GM08714 (cell line): Measurements from ENCODE around the gene HOMEZ.
"Not testable (repeated sequence)": the region's sequence is repeated elsewhere in the genome, so short reads cannot be mapped to it uniquely, and the experiment has no call there.

Source experiments
- H3K4me3 ChIP-seq: fragments of 200-500 bp; sonication (Bioruptor generic); 2 replicates; pipeline ENCODE4 v1.5.1; 2014; ENCODE audit warnings: mild to moderate bottlenecking, low read length, inconsistent platforms
- ZNF274 ChIP-seq: IDR thresholded peaks from 2 replicates; pipeline ENCODE4 v1.6.1; 2012; ENCODE audit warnings: mild to moderate bottlenecking, low read depth, low read length

Gene HOMEZ

DNA sequence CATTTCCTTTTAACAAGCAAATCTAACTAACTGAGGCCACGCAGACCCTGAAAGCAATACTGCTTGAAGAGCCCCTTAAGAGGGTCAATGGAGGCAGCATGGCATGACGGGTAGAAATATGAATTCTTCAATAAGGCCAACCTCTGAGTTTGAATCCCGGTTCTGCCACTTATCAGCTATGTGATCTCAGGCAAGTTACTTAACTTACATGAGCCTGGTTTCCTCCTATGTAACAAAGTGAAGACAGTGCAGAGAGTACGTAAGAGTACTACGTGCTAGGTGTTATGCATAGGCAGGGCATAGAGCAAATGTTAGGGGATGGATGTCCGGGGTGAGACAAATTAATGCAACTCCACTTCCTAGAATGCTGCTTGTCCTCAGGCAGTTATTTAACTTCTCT is 4.7 kb downstream of the HOMEZ start:
- no peak overlapping the region for H3K4me3 ChIP-seq
- no peak for TF ChIP-seq ZNF274

DNA sequence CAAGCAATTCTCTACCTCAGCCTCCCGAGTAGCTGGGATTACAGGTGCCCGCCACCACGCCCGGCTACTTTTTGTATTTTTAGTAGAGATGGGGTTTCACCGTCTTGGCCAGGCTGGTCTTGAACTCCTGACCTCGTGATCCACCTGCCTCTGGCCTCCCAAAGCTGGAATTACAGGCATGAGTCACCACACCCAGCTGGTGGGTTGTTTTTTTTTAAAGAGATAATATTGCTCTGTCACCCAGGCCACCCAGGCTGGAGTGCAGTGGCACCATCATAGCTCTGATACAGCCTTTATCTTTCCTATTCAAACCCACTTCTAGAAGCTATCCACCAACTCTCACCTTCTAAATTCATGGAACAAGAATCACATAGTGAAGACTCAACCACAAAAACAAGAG is 8.0 kb downstream of the HOMEZ start:
- not testable (repeated sequence) for H3K4me3 ChIP-seq

DNA sequence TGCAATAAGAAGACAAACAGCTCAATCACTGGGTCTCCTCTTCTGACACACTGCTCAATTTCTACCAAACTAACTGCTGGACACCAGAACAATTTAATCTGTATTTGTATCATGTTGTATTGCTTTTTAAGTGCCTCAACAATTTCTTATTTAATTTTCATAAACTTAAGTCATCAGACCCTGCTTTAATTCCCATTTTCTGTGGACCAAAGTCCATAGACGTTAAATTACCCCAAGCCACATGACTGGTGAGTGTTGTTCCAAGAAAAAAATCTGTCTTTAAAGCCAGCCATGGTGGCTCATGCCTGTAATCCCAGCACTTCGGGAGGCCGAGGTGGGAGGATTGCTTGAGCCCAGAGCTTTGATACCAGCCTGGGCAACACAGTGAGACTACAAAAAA is 8.7 kb downstream of the HOMEZ start:
- TF ChIP-seq ZNF274, result no peak
- no peak overlapping the region for H3K4me3 ChIP-seq

DNA sequence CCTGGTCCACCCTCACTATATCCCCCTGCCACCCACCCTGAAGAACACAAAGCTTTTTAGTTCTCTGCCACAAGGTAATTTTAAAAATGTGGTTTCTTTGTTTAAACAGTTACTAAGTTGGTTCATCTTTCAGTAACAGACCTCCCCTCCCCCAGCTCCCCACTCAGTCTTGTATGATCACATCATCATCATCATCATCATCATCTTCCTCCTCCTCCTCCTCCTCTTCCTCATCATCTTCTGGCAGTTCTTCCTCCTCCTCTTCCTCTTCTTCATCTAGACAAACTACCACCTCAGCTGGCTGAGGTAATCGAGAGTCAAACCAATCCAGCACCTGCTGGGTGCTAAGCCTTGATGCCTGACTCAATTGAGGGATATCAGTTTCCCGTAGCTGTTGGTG is 10.5 kb downstream of the HOMEZ start:
- TF ChIP-seq ZNF274, result no peak

DNA sequence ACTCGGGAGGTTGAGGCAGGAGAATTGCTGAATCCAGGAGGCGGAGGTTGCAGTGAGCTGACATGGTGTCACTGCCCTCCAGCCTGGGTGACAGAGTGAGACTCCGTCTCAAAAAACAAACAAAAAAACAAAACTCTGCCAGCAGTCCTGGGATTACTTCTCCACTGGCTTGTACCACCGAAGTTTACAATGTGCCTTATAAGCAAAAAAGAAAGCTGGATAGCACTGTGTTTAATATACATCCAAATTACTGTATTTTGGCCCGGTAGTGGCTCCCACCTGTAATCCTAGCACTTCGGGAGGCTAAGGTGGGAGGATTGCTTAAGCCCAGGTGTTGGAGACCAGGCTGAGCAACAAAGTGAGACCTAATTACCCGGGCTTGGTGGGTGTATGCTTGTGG is 16.7 kb downstream of the HOMEZ start:
- no peak for TF ChIP-seq ZNF274
- no peak overlapping the region for H3K4me3 ChIP-seq

More for the DNA sequence above, 10.5 kb downstream of the HOMEZ start:
- H3K4me3 ChIP-seq, result no peak overlapping the region

DNA sequence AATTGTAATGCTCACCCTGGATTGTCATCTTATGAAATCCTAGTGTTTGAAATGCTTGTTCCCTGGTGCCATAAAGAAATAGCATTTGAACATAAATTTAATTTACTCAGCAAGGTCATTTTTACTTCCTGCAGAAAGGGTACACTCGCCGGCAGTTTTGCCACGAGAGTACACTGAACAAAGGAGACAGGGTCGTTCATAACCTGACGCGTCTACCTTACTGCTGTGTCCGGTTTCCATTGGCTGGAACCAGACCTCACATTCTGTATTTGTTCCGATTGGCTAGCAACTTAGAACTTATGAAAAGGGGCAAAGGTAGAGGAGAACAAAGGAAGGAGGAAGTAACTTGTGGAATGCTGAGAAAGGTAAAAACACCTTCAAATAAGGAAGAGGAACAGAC is 25.1 kb downstream of the HOMEZ start:
- not testable (repeated sequence) for H3K4me3 ChIP-seq

DNA sequence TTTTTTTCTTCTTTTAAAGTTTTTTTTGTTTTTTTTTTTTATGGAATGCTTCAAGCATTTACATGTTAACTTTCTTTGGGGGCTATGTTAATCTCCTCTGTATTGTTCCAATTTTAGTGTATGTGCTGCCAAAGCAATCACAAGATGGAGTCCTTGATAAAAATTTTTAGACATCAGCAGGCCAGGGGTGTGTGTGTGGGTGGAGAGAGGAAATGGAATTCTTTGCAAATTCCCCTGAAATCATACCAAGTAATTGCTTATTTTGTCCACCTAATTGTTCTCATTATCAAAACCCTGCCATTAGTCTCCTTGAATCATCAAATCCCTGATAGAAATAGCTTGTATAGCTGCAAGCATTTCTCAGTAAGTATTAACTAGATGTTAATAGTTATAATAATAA is 26.5 kb downstream of the HOMEZ start:
- H3K4me3 ChIP-seq, result no peak overlapping the region
- no peak for TF ChIP-seq ZNF274

DNA sequence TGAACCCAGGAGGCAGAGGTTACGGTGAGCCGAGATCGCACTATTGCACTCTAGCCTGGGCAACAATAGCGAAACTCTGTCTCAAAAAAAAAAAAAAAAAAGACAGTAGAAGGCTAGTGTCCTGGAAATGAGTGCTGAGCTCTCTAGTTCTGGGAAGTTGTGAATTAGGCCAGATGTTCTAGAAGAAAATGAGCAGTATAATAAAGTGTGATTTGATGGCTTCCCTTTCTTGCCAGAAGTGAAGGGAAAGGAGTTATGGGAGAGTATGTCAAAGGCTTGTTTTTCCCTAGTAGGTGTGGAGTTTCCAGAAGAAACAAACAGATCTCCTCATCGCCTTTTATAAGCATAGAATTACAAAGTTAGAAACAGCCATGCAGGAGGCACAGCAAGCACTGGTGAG is 27.7 kb downstream of the HOMEZ start:
- TF ChIP-seq ZNF274, result no peak
- H3K4me3 ChIP-seq, result no peak overlapping the region

DNA sequence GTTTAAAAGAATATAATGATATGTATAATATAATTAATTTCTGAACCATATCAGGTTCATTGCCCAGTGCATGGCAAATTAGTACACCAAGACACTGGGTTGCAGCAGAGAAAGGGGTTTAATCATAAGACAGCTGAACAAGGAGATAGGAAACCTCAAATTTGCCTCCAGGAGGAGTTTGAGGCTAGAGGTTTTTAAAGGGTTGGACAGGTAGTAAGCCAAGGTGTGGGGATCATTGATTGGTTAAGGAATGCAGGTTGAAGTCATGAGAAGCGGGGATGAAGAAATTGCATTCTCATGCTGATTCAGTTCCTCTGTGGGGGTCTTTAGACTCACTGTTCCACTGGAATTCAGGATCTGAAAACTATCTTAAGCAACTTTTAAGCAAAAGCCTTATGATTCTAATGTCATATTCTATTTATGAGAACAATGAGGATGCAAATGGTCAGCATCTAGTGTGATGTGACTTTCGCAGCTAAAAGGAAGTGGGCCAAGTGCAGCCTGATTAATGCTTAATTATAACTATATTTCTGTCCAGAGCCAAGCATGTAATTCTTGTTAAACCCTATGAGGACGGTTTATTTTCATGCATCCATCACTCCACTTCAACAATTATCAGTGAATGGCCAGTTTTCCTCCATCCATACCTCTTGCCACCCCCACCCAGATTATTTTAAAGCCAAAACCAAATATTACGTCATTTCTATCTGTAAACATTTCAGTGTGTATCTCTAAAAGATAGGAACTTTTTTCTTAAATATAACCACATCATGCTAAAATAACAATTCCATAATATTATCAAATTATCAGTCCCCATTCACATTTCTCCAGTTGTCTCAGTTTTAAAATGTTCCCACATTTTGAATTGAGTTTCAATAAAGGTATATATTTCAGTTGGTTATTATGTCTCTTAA is 33.3 kb downstream of the HOMEZ start:
- no peak overlapping the region for H3K4me3 ChIP-seq
- no peak for TF ChIP-seq ZNF274

DNA sequence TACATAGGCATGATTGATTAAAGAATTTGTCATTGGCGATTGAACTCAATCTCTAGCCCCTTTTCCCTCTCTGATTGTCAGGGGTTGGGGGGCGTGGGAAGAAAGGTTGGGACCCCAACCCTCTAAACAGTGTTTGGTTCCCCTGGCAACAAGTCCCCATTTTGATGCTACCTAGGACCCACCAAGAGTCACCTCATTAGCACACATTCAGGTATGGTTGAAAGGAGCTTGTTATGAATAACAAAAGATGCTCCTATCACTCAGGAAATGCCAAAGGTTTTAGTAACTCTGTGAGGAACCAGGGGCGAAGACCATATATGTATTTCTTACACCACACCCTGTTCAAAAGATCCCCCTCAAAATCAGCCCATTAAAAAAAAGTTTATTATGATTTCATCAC is 33.9 kb downstream of the HOMEZ start:
- TF ChIP-seq ZNF274, result no peak
- no peak overlapping the region for H3K4me3 ChIP-seq

DNA sequence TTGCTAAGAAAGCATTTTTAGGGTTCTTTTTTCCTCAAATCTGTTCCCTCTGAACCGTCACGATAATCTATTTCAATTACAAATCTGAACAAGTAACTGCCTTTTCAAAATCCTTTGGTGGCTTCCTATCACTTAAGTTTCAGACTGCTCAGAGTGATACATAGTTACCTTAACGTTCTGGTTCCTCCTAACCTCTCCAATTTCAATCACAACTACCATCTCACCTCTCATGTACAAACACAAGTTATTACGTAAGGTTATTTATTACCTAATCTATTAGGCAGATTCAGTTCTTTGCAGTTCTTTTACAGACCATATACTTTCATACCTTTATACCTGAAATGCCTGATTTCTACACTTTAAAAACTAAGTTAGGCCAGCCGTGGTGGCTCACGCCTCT is 36.1 kb downstream of the HOMEZ start:
- no peak for TF ChIP-seq ZNF274
- no peak overlapping the region for H3K4me3 ChIP-seq

DNA sequence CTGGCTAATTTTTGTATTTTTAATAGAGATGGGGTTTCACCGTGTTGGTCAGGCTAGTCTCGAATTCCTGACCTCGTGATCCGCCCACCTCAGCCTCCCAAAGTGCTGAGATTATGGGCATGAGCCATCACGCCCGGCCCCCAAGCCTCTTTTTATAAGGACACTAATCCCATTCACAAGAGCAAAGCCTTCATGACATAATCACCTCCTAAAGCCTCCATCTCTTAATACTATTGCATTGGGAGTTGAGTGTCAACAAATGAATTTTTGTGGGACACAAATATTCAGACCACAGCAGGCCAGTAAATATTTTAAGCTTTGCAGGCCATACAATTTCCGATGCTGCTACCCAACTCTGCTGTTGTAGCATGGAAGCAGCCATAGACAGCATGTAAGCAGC is 37.3 kb downstream of the HOMEZ start:
- TF ChIP-seq ZNF274, result no peak
- no peak overlapping the region for H3K4me3 ChIP-seq

DNA sequence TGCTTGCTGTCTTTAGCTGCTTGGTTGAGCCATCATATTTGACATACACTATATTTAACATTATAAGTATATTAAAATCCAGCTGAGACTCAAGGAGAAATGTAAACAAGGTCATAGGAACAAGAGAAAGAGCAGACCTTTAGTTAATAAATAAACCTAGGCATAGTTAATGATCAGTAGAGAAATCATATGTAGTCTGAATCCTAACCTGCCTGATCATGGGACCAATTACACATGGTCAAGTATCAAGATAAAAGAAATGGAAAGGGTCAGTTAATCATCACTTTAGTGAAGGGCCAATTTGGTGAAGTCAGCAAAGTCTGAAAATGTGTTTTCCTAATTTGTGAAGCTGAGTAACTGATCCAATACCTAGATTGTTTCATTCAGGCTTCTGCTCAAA is 40.6 kb downstream of the HOMEZ start:
- TF ChIP-seq ZNF274, result no peak
- H3K4me3 ChIP-seq, result no peak overlapping the region

DNA sequence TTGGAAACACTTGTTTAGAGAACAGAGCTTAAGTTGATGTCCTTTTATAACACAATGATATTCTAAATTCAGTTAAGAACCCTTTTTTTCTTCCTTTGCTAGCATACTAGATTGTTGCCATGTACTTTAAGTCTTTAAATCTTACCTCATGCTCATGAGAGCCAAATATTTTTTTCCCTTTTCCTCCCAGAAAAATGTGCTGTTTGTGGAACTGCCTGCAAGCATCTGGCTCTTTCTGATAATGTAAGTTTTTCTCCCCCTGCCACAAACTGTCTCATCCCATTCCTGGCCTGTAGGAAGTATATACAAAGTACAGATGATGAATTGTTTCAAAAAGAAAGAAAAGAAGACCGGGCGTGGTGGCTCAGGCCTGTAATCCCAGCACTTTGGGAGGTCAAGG is 42.9 kb downstream of the HOMEZ start:
- no peak for TF ChIP-seq ZNF274
- H3K4me3 ChIP-seq, result no peak overlapping the region

DNA sequence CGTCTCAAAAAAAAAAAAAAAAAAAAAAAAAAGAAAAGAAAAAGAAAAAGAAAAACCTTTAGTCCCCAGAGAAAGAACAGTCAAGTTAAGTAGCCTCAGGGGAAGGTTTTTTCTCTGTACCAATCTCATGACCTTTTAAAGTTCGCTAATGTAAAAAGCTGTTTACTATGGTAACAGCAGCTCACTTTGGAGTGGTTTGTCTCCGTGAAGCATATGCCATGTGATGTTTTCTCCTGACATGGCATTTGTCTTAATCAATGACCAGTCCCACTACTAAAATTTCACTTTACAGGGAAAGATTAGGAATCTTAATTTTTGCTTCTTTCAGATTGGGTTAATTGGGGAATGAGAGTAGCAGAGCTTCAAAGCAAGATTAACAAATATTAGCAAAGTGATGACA is 43.9 kb downstream of the HOMEZ start:
- TF ChIP-seq ZNF274, result no peak
- no peak overlapping the region for H3K4me3 ChIP-seq

DNA sequence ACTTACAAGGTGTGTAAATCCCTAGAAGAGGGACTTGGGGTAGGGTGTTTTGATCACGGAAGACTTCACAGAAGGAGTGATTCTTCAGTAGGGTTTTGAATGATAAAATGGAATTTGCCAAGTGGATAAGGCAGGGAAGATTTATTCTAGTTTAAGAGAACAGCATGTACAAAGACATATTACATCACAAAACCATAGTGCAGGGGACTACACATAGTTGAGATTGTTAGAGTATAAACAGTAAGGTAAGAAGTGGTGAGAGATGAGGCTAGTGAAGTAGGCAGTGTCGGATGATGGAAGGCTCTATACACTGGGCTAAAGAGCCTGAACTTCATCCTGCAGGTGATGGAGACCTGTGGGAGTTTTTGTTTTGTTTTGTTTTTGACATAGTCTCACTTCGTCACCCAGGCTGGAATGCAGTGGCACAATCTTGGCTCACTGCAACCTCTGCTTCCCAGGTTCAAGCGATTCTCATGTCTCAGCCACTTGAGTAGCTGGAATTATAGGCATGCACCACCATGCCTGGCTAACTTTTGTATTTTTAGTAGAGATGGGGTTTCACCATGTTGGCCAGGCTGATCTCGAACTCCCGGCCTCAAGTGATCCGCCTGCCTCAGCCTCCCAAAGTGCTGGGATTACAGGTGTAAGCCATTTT is 44.7 kb downstream of the HOMEZ start:
- not testable (repeated sequence) for H3K4me3 ChIP-seq

DNA sequence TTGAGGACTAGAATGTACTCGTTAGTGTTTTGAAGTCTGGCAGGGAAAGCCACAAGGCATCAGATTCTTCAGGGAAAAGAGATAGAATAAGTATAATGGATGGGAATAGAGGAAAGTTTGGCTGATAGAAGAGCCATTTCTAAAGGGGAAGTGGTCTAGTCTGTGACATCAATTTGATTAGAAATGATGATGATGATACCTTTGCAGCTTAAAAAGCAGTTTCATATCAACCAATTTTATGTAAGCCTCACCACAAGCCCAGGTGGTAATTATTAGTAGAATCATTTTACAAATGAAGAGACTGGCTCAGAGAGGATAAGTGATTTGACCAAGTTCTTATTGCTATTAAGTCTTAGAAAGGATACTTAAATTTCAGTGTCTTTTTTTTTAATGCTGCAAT is 45.3 kb downstream of the HOMEZ start:
- no peak overlapping the region for H3K4me3 ChIP-seq
- no peak for TF ChIP-seq ZNF274
